Measurements from ENCODE around the gene SAMD10. TPM values are rescaled to one million over a fixed set of nuclear protein-coding genes. Genes with fewer than 3 reads are reported as not detected.

The SAMD10 gene
- total and polyA plus RNA-seq, 2 of the 8 experiments (the other 6 are each of a cell fraction or from before 2014, with no cell fraction given), result 3.0 to 5.2 TPM

DNA sequence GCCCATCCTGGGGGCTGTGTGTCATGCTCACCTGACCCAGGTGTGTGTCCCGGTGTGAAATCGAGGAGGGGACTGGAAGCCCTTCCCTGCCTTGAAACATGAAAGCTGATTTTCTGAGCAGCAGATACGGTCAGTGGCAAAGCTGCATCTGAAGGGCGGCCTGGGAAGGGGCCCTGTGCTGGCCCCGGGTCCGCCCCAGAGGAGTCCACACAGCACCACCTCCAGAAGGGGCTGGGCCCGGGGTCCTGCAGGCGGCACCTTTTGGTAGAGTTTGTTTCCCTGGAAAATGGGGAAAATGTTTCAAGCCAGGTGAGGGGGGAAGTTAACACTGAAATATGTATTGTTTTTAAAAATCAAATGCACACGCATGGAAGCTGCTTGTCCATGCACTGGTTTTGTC is 44.0 kb downstream of the SAMD10 start (continued):
- TF ChIP-seq, protein P1, sequence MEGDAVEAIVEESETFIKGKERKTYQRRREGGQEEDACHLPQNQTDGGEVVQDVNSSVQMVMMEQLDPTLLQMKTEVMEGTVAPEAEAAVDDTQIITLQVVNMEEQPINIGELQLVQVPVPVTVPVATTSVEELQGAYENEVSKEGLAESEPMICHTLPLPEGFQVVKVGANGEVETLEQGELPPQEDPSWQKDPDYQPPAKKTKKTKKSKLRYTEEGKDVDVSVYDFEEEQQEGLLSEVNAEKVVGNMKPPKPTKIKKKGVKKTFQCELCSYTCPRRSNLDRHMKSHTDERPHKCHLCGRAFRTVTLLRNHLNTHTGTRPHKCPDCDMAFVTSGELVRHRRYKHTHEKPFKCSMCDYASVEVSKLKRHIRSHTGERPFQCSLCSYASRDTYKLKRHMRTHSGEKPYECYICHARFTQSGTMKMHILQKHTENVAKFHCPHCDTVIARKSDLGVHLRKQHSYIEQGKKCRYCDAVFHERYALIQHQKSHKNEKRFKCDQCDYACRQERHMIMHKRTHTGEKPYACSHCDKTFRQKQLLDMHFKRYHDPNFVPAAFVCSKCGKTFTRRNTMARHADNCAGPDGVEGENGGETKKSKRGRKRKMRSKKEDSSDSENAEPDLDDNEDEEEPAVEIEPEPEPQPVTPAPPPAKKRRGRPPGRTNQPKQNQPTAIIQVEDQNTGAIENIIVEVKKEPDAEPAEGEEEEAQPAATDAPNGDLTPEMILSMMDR (IDR thresholded peaks at IDR 0.05; ENCODE audit: control extremely low read depth in 1 of 3, insufficient read depth in 1 of 3, low read depth in 1 of 3, low read length in 3 of 3), result no peak
- TF ChIP-seq POLR2A (IDR thresholded peaks at IDR 0.05; ENCODE audit: control extremely low read depth in 1 of 2, low read depth in 2 of 2, low read length in 2 of 2) (no peak), CREB1 (IDR thresholded peaks at IDR 0.05) (no peak)
- TF ChIP-seq, protein P2, sequence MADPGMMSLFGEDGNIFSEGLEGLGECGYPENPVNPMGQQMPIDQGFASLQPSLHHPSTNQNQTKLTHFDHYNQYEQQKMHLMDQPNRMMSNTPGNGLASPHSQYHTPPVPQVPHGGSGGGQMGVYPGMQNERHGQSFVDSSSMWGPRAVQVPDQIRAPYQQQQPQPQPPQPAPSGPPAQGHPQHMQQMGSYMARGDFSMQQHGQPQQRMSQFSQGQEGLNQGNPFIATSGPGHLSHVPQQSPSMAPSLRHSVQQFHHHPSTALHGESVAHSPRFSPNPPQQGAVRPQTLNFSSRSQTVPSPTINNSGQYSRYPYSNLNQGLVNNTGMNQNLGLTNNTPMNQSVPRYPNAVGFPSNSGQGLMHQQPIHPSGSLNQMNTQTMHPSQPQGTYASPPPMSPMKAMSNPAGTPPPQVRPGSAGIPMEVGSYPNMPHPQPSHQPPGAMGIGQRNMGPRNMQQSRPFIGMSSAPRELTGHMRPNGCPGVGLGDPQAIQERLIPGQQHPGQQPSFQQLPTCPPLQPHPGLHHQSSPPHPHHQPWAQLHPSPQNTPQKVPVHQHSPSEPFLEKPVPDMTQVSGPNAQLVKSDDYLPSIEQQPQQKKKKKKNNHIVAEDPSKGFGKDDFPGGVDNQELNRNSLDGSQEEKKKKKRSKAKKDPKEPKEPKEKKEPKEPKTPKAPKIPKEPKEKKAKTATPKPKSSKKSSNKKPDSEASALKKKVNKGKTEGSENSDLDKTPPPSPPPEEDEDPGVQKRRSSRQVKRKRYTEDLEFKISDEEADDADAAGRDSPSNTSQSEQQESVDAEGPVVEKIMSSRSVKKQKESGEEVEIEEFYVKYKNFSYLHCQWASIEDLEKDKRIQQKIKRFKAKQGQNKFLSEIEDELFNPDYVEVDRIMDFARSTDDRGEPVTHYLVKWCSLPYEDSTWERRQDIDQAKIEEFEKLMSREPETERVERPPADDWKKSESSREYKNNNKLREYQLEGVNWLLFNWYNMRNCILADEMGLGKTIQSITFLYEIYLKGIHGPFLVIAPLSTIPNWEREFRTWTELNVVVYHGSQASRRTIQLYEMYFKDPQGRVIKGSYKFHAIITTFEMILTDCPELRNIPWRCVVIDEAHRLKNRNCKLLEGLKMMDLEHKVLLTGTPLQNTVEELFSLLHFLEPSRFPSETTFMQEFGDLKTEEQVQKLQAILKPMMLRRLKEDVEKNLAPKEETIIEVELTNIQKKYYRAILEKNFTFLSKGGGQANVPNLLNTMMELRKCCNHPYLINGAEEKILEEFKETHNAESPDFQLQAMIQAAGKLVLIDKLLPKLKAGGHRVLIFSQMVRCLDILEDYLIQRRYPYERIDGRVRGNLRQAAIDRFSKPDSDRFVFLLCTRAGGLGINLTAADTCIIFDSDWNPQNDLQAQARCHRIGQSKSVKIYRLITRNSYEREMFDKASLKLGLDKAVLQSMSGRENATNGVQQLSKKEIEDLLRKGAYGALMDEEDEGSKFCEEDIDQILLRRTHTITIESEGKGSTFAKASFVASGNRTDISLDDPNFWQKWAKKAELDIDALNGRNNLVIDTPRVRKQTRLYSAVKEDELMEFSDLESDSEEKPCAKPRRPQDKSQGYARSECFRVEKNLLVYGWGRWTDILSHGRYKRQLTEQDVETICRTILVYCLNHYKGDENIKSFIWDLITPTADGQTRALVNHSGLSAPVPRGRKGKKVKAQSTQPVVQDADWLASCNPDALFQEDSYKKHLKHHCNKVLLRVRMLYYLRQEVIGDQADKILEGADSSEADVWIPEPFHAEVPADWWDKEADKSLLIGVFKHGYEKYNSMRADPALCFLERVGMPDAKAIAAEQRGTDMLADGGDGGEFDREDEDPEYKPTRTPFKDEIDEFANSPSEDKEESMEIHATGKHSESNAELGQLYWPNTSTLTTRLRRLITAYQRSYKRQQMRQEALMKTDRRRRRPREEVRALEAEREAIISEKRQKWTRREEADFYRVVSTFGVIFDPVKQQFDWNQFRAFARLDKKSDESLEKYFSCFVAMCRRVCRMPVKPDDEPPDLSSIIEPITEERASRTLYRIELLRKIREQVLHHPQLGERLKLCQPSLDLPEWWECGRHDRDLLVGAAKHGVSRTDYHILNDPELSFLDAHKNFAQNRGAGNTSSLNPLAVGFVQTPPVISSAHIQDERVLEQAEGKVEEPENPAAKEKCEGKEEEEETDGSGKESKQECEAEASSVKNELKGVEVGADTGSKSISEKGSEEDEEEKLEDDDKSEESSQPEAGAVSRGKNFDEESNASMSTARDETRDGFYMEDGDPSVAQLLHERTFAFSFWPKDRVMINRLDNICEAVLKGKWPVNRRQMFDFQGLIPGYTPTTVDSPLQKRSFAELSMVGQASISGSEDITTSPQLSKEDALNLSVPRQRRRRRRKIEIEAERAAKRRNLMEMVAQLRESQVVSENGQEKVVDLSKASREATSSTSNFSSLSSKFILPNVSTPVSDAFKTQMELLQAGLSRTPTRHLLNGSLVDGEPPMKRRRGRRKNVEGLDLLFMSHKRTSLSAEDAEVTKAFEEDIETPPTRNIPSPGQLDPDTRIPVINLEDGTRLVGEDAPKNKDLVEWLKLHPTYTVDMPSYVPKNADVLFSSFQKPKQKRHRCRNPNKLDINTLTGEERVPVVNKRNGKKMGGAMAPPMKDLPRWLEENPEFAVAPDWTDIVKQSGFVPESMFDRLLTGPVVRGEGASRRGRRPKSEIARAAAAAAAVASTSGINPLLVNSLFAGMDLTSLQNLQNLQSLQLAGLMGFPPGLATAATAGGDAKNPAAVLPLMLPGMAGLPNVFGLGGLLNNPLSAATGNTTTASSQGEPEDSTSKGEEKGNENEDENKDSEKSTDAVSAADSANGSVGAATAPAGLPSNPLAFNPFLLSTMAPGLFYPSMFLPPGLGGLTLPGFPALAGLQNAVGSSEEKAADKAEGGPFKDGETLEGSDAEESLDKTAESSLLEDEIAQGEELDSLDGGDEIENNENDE (IDR thresholded peaks at IDR 0.05; ENCODE audit: insufficient replicate concordance, low read length), result no peak
- TF ChIP-seq, protein P3, sequence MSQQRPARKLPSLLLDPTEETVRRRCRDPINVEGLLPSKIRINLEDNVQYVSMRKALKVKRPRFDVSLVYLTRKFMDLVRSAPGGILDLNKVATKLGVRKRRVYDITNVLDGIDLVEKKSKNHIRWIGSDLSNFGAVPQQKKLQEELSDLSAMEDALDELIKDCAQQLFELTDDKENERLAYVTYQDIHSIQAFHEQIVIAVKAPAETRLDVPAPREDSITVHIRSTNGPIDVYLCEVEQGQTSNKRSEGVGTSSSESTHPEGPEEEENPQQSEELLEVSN (IDR thresholded peaks at IDR 0.05), result no peak

All from H1 (cell line).